Upper lobe of right lung (tissue), 1 donor: ENCODE results near the gene NTF3. TPM values are rescaled to one million over a fixed set of nuclear protein-coding genes. Genes with fewer than 3 reads are reported as not detected.

Experiments used
- ATAC-seq: fragments of 200-7000 bp; cut with Tn5 transposase; one replicate; pipeline ENCODE4 v1.9.1; 2020; ENCODE audit warnings: mild to moderate bottlenecking, moderate library complexity
- DNase-seq: peaks from one replicate; pipeline ENCODE4 v3.0.0-alpha.2; 2020
- H3K27ac ChIP-seq: fragments of 200-600 bp; one replicate; pipeline ENCODE4 v1.8.0; 2022
- H3K27me3 ChIP-seq: fragments of 200-600 bp; one replicate; pipeline ENCODE4 v1.8.0; 2022; ENCODE audit warnings: mild to moderate bottlenecking
- H3K36me3 ChIP-seq: fragments of 200-600 bp; one replicate; pipeline ENCODE4 v1.8.0; 2022
- H3K4me1 ChIP-seq: fragments of 200-600 bp; one replicate; pipeline ENCODE4 v1.8.0; 2022
- H3K4me3 ChIP-seq: fragments of 200-600 bp; one replicate; pipeline ENCODE4 v1.8.0; 2022; ENCODE audit warnings: mild to moderate bottlenecking
- H3K9me3 ChIP-seq: fragments of 200-600 bp; one replicate; pipeline ENCODE4 v1.8.0; 2022
- CTCF ChIP-seq: fragments of 200-600 bp; IDR thresholded peaks from one replicate; pipeline ENCODE4 v1.8.0; 2022; ENCODE audit warnings: antibody characterized with exemption
- intact Hi-C: fragments of 100-400 bp; cut with DNase I; formaldehyde crosslinking; loops from one replicate; pipeline ENCODE4 v1.11.0; 2022
- long read RNA-seq: library from polyadenylated mRNA; unstranded; transcript quantifications from one replicate; pipeline ENCODE4 v2.0.0, GENCODE V29; 2021
- total RNA-seq: library from RNA; stranded (reverse); fragmentation: NEBNext Ultra II Directional; extraction: Animal tissue kit (Norgen Biotek cat#: 25700); gene quantifications from one replicate; pipeline ENCODE4 v1.2.1, GENCODE V29; 2021
- donor health status: DM: no; HTN: yes; CAD: no; lungs with severe emphysema.

NTF3 gene
- 0.93 TPM for total RNA-seq
- long read RNA-seq, result 0 reads

GRCh38 chr12:5432011-5432400 is at the start of gene NTF3:
Gene NTF3, plus strand, starts transcription at chr12:5432108. Its CDS starts 217 bp downstream, at chr12:5432325.
- ATAC-seq (peak; percentile 18), DNase-seq (no peak)
- TF ChIP-seq CTCF, result no peak
- intact Hi-C loops, result loop anchor here (10.0 kb wide), 1 partner anchor 227 kb away; no protein-coding TSS in a partner anchor
- no peaks in the 10 kb centered on the region for H3K36me3 ChIP-seq
- peaks cover 18% of the 10 kb centered on the region for H3K4me1 ChIP-seq
- no peaks in the 10 kb centered on the region for H3K9me3 ChIP-seq
- peak within 1 kb of the TSS; percentile 45 for H3K4me3 ChIP-seq
- H3K27ac ChIP-seq, result no peak within 1 kb of the TSS
- peaks cover 69% of the 10 kb centered on the region for H3K27me3 ChIP-seq

GRCh38 chr12:5384015-5384414 is 47.9 kb upstream of the NTF3 start:
- Histone ChIP-seq H3K9me3 (no peaks in the 10 kb centered on the region), H3K36me3 (no peaks in the 10 kb centered on the region), H3K27me3 (no peaks in the 10 kb centered on the region), H3K4me1 (no peaks in the 10 kb centered on the region), H3K27ac (no peak overlapping the region), H3K4me3 (no peak overlapping the region)
- ATAC-seq (no peak), DNase-seq (no peak)
- TF ChIP-seq CTCF, result no peak
- intact Hi-C loops, result no loop called here

GRCh38 chr12:5388581-5389535 is 43.0 kb upstream of the NTF3 start:
- Histone ChIP-seq H3K36me3 (no peaks in the 10 kb centered on the region), H3K27ac (no peak overlapping the region), H3K27me3 (no peaks in the 10 kb centered on the region), H3K4me3 (no peak overlapping the region), H3K4me1 (no peaks in the 10 kb centered on the region), H3K9me3 (no peaks in the 10 kb centered on the region)
- DNase-seq (no peak), ATAC-seq (no peak)
- no peak for TF ChIP-seq CTCF
- intact Hi-C loops, result no loop called here

GRCh38 chr12:5390174-5390799 is 41.6 kb upstream of the NTF3 start:
- H3K9me3 ChIP-seq, result no peaks in the 10 kb centered on the region
- no peak for TF ChIP-seq CTCF
- intact Hi-C loops, result no loop called here
- H3K27ac ChIP-seq, result no peak overlapping the region
- H3K36me3 ChIP-seq, result no peaks in the 10 kb centered on the region
- no peak for ATAC-seq
- no peak for DNase-seq
- H3K27me3 ChIP-seq, result no peaks in the 10 kb centered on the region
- no peak overlapping the region for H3K4me3 ChIP-seq
- no peaks in the 10 kb centered on the region for H3K4me1 ChIP-seq

- intact Hi-C loops, result no loop called here
- Histone ChIP-seq H3K9me3 (no peaks in the 10 kb centered on the region), H3K27ac (no peak overlapping the region), H3K27me3 (no peaks in the 10 kb centered on the region), H3K4me3 (no peak overlapping the region), H3K4me1 (no peaks in the 10 kb centered on the region), H3K36me3 (no peaks in the 10 kb centered on the region)
- ATAC-seq (no peak), DNase-seq (no peak)
- TF ChIP-seq CTCF, result no peak
Measured at GRCh38 chr12:5391653-5392052, 40.3 kb upstream of the NTF3 start.
